ENCODE data around the gene TNMD.

Gene TNMD

DNA sequence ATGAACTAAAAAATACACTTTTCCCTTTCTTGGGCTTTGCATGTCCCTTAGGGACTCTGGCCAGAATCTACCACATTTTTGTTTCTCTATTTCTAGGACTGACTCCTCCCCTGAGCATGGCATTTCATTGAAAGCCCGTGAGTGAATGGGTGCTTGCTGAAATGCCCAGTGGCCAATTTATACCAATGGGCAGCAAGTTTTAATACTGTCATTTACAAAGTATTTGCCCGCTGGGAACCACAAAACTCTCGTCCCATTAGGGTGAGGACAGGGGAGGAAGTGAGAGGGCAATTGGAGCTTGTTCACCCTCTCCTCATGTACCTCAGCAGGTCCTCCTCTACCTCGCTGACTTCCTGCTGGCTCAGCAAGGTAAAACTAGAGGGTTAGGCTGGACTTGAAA lies 60.4 kb downstream of the TNMD start:
- DNase-seq: no peak

DNA sequence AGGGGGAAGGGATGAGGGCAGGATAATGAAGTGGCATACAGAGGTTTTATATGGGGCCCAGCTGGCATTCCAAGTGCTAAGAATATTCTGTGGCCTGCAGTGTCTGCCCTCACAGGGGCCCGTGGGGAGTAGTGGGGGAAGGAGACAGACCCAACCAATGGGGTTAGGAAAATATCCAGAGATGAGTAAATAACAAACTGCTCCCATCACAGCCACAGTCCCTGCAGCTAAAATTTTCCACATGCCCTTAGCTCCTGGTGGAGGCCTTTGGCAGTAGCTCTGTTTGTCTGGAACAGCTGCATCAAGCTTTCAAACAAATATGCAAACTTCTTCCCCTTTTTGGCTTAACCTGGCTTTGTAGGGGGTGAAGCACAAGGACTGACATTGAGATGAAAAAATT lies 62.4 kb downstream of the TNMD start:
- no peak for DNase-seq

DNA sequence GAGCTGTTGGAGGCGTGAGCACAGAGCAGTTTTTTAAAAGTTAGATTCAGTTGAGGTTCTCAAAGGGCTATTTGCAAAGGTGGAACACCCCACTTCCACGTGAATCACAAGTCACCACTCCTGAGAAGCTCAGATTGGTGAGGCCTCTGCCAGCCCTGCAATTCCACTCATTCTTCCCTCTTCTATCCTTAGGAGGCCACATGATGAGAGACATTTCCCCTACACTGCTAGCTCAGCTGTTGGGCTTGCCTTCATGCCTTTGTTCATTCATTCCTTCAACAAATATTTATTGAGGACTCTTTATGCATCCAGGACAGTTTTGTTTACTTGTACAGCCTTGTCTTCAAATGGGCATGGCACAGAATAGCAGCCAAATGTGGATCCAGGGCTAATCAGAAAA lies 63.0 kb downstream of the TNMD start:
- DNase-seq: no peak

DNA sequence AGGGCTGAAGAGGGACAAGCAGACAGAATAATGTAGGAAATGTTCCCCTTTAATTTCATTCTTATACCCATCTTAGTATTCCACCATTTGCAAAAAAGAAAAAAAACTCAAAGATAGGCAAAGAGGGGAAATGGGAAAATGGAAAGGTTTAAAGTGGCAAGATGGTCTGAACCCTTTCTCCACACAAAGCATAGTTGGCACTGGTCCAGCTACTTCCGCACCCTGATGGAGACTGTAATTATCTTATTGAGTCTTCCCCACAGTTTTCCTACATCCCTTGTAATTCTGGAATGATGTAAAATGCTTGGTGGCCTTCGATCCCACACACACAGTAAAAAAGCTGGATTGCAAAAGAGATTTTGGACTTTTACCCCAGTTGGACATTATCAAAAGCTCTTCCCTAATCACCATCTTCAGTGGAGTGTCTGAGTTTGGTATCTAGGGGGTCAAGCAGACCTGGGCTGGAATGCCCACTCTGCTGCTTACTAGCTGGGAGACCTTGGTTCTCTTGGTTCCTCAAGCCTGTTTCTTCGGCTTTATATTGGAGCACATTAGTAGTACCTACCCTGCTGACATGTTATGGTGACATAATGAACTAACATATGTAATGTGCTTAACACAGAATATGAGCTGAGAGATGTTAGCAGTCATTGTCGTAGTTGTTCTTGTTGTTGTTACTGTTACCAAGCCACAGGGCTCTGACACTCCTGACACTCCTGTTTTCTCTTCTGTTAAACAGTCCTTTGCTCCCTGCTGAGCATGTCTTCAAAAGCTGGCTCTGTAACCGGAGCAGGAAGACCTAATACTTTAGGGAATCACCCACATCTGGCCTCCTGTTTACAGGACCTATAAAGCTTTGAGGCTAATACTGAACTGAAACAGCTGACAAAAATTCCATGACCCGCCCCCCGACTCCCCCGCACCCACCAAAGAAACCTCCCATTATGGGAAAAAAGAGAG lies 64.0 kb downstream of the TNMD start:
- peak; percentile 8 for DNase-seq

Measured in NCI-H1105 (cell line).